GM21367 (cell line): ENCODE measurements around the gene CAMK4.
"Not testable (repeated sequence)": the region's sequence is repeated elsewhere in the genome, so short reads cannot be mapped to it uniquely, and the experiment has no call there.

Source experiments
- ATAC-seq: cut with Tn5 transposase; IDR thresholded peaks from one replicate; pipeline ENCODE4 v1.9.1; 2021; ENCODE audit not compliant: unreplicated experiment

The CAMK4 gene

GRCh38 chr5:111379391-111379816, 155.2 kb downstream of the CAMK4 start:
- ATAC-seq = no peak

- no peak for ATAC-seq
Observed at GRCh38 chr5:111383288-111383970, 159.2 kb downstream of the CAMK4 start.

GRCh38 chr5:111384220-111384619, 160.0 kb downstream of the CAMK4 start:
- no peak for ATAC-seq

GRCh38 chr5:111385051-111385450, 160.9 kb downstream of the CAMK4 start:
- no peak for ATAC-seq

GRCh38 chr5:111385970-111386831, 162.0 kb downstream of the CAMK4 start:
- ATAC-seq = no peak

- ATAC-seq = no peak
Observed at GRCh38 chr5:111386832-111387162, 162.6 kb downstream of the CAMK4 start.

- no peak for ATAC-seq
Observed at GRCh38 chr5:111387361-111387760, 163.2 kb downstream of the CAMK4 start.

GRCh38 chr5:111389390-111390082, 165.4 kb downstream of the CAMK4 start:
- ATAC-seq = no peak

GRCh38 chr5:111392181-111392580, 168.0 kb downstream of the CAMK4 start:
- no peak for ATAC-seq

- ATAC-seq = no peak
Observed at GRCh38 chr5:111394586-111394985, 170.4 kb downstream of the CAMK4 start.

- ATAC-seq = no peak
Observed at GRCh38 chr5:111398013-111398412, 173.8 kb downstream of the CAMK4 start.

- no peak for ATAC-seq
Observed at GRCh38 chr5:111399113-111399512, 174.9 kb downstream of the CAMK4 start.

GRCh38 chr5:111401906-111402305, 177.7 kb downstream of the CAMK4 start:
- ATAC-seq = no peak

GRCh38 chr5:111404270-111404769, 180.1 kb downstream of the CAMK4 start:
- no peak for ATAC-seq

GRCh38 chr5:111407562-111407961, 183.4 kb downstream of the CAMK4 start:
- ATAC-seq = no peak

- ATAC-seq = no peak
Observed at GRCh38 chr5:111408817-111409216, 184.6 kb downstream of the CAMK4 start.

GRCh38 chr5:111409266-111409665, 185.1 kb downstream of the CAMK4 start:
- not testable (repeated sequence) for ATAC-seq

- not testable (repeated sequence) for ATAC-seq
Observed at GRCh38 chr5:111410067-111410466, 185.9 kb downstream of the CAMK4 start.

- no peak for ATAC-seq
Observed at GRCh38 chr5:111411301-111411700, 187.1 kb downstream of the CAMK4 start.

GRCh38 chr5:111412593-111412992, 188.4 kb downstream of the CAMK4 start:
- ATAC-seq = no peak

- ATAC-seq = no peak
Observed at GRCh38 chr5:111415053-111415452, 190.9 kb downstream of the CAMK4 start.

GRCh38 chr5:111422245-111422644, 198.1 kb downstream of the CAMK4 start:
- ATAC-seq = peak; percentile 88
